ENCODE measurements around the gene MAGT1.

The MAGT1 gene

DNA sequence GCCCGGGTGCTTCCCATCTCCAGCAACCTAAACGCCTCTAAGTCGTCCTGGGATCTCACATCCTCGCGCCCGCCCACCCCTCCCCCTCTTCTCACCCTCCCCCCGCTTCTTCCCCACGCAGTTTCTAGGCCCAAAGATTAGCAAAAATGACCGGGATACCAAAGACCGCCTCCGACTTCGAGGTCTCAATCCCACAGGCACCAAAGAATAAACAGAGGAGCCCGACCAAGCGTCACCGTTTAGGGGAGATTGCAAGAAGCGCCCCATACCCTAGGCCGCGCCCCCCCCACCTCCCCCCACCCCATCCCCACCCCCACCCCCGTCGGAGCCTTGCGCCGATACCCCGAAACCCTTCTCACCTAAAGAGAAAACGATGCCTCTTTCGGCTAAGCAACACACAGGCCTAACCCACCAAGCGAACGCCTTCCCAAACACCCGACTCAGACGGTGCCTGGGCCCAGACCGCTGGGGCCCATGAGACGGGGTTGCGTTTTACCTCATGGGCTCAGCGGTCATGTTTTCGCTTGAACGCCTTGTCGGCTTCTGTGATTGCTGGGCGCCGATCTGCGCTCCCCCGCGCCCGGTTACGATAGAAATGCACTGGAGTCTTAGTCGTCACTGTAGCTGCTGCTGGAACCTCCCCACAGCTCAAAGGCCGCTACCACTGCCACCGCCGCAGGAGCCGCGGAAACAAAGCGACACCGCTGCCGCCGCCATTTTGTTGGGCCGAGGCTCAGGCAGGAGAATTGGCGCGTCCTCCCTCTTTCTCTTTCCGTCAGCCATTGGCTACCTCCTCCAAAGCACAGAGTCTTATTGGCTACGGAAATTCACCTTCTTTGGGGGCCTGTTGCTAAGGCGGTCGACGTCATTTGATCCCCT lies 109.5 kb downstream of the MAGT1 start, which contains the start of gene ATRX:
Gene ATRX, minus strand, starts transcription at position 731 of the 879 bp plus-strand sequence. Its CDS starts 215 bp downstream, at position 516.
- H3K27ac ChIP-seq = peak within 1 kb of the TSS; percentile 88
- peak; percentile 54 for TF ChIP-seq ZFX (IDR thresholded peaks at IDR 0.05)
- TF ChIP-seq, protein P1, sequence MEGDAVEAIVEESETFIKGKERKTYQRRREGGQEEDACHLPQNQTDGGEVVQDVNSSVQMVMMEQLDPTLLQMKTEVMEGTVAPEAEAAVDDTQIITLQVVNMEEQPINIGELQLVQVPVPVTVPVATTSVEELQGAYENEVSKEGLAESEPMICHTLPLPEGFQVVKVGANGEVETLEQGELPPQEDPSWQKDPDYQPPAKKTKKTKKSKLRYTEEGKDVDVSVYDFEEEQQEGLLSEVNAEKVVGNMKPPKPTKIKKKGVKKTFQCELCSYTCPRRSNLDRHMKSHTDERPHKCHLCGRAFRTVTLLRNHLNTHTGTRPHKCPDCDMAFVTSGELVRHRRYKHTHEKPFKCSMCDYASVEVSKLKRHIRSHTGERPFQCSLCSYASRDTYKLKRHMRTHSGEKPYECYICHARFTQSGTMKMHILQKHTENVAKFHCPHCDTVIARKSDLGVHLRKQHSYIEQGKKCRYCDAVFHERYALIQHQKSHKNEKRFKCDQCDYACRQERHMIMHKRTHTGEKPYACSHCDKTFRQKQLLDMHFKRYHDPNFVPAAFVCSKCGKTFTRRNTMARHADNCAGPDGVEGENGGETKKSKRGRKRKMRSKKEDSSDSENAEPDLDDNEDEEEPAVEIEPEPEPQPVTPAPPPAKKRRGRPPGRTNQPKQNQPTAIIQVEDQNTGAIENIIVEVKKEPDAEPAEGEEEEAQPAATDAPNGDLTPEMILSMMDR (conservative IDR thresholded peaks at IDR 0.05) = no peak

- TF ChIP-seq, protein P1 (conservative IDR thresholded peaks at IDR 0.05) = no peak
- TF ChIP-seq ZFX (IDR thresholded peaks at IDR 0.05) = no peak
Observed at GRCh38 chrX:77779695-77780094, 115.5 kb downstream of the MAGT1 start.

GRCh38 chrX:77776659-77777058 lies 118.6 kb downstream of the MAGT1 start:
- TF ChIP-seq, protein P1 (conservative IDR thresholded peaks at IDR 0.05) = no peak
- TF ChIP-seq ZFX (IDR thresholded peaks at IDR 0.05) = no peak
- H3K27ac ChIP-seq = no peak overlapping the region

More at GRCh38 chrX:77779695-77780094, 115.5 kb downstream of the MAGT1 start:
- no peak overlapping the region for H3K27ac ChIP-seq
